HL-60 (cell line): ENCODE measurements around the gene BCL11B.

Experiments used
- DNase-seq, 2 experiments: peaks; one replicate each; pipeline ENCODE4 v3.0.0-alpha.2; 2010 to 2020; ENCODE audit warnings: low read depth in 1 of 2, low spot score in 1 of 2
- H3K27ac ChIP-seq: fragments of 250-450 bp; sonication (Bioruptor Pico); replicated peaks from 2 replicates; pipeline ENCODE4 v1.5.1; 2020; ENCODE audit warnings: mild to moderate bottlenecking, moderate library complexity
- H3K27me3 ChIP-seq: fragments of 250-450 bp; sonication (Bioruptor Pico); 2 replicates; pipeline ENCODE4 v1.5.1; 2021; ENCODE audit warnings: mild to moderate bottlenecking, moderate library complexity; ENCODE audit not compliant: insufficient read depth, poor library complexity, severe bottlenecking
- H3K4me3 ChIP-seq: replicated peaks from 2 replicates; pipeline ENCODE4 v1.5.1; 2011; ENCODE audit warnings: mild to moderate bottlenecking, control low read depth, low read length; ENCODE audit not compliant: insufficient read depth
- CTCF ChIP-seq: IDR thresholded peaks from one replicate; pipeline ENCODE4 v1.5.1; 2011; ENCODE audit warnings: low read length, control low read depth, inconsistent platforms; ENCODE audit not compliant: insufficient read depth
- GABPA ChIP-seq: IDR thresholded peaks from 2 replicates; pipeline ENCODE4 v1.6.1; 2012; ENCODE audit warnings: low read depth
- POLR2AphosphoS5 ChIP-seq: IDR thresholded peaks from 2 replicates; pipeline ENCODE4 v1.6.1; 2012; ENCODE audit warnings: low read depth
- REST ChIP-seq: IDR thresholded peaks from 2 replicates; pipeline ENCODE4 v1.6.1; 2012; ENCODE audit warnings: low read depth; ENCODE audit not compliant: insufficient replicate concordance
- SPI1 ChIP-seq: IDR thresholded peaks from 2 replicates; pipeline ENCODE4 v1.6.1; 2012; ENCODE audit warnings: low read depth, mild to moderate bottlenecking, borderline replicate concordance

Gene BCL11B

GRCh38 chr14:99232714-99233214 lies 39.2 kb downstream of the BCL11B start:
- H3K27me3 ChIP-seq, result peaks cover 6% of the 10 kb centered on the region
- TF ChIP-seq POLR2AphosphoS5 (no peak), SPI1 (no peak), GABPA (no peak), REST (no peak), CTCF (no peak)
- no peak for DNase-seq
- no peak overlapping the region for H3K27ac ChIP-seq
- no peak overlapping the region for H3K4me3 ChIP-seq

DNA sequence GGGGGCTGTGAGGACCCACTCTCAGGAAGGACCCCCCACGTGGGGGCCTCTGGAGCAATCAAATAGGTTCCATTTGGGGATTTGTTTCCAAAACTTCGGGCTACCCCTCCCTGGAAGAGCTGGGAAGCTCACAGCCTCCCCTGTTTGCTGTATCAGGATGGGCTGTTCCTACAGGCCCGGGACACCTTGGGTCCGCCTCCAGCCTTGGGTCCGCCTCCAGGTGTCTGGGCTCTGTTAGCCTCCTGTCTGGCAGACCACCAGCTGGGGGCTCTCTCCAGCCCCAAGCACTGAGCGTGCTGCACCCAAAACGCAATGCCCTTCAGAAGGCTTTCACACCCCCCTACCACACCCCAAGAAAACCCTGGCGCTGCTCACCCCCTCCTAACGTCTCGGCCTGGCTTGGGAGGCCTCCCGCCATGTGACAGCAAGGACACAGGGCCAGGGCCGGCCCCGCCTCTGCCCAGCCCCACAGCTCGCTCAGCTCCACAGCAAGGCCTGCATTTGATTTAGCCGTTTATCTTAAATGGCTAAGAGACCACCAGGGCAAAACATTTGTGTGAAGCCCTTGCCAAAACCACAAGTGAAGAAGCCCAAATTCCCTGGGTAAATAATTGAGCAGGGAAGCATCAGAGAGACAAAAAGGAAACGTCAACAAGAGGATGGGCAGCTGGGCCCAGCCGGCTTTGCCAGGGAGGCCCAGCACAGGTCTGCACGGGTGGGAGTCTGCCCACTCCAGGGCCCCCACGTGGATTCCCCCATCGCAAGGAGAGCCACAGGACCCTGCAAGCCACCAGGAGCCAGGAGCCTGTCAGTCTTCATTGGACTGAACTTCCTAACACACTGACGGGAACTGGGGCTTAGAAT lies 39.9 kb downstream of the BCL11B start:
- no peak overlapping the region for H3K27ac ChIP-seq
- H3K4me3 ChIP-seq, result no peak overlapping the region
- TF ChIP-seq SPI1, result no peak
- TF ChIP-seq CTCF, result no peak
- TF ChIP-seq POLR2AphosphoS5, result no peak
- TF ChIP-seq REST, result no peak
- no peak for TF ChIP-seq GABPA
- H3K27me3 ChIP-seq, result peaks cover 6% of the 10 kb centered on the region
- DNase-seq, result no peak

DNA sequence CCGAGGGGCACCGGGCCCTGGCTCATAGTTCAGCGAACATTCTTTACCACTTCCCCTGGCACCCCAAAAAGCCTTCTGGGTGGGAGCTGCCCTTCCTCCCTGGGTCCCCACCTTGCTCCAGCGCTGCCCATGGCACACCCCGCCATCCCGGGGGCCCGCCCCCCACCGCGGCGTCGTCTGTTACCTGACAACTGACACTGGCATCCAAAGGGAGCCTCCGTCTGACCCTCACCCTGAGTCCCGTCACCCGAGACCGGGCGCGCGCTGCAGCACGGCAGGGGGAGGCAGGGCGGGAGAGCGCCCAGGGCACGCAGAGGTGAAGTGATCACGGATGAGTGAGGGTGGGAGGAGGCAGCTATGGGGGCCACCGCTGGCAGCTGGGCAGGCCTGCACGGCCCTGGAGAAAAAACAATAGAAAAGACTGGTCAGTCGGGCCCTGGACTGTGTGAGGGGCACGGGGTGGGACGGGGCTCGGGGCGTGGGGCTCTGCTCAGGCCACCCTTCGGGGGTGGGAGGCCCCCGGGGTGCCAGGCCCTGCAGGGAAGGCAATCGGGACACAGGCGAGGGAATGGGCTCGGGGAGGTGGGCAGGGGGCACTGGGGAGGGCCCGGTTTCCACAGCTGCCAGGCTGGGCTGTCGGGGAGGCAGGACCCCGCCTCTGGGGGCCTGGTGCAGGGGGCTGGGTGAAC lies 40.7 kb downstream of the BCL11B start:
- Histone ChIP-seq H3K27ac (no peak overlapping the region), H3K27me3 (peaks cover 6% of the 10 kb centered on the region), H3K4me3 (no peak overlapping the region)
- TF ChIP-seq SPI1, result no peak
- no peak for TF ChIP-seq POLR2AphosphoS5
- no peak for TF ChIP-seq CTCF
- no peak for TF ChIP-seq GABPA
- no peak for TF ChIP-seq REST
- DNase-seq, result no peak
